ENCODE data around the gene LRRC41.
"Not testable (repeated sequence)": the region's sequence is repeated elsewhere in the genome, so short reads cannot be mapped to it uniquely, and the experiment has no call there.

The LRRC41 gene

DNA sequence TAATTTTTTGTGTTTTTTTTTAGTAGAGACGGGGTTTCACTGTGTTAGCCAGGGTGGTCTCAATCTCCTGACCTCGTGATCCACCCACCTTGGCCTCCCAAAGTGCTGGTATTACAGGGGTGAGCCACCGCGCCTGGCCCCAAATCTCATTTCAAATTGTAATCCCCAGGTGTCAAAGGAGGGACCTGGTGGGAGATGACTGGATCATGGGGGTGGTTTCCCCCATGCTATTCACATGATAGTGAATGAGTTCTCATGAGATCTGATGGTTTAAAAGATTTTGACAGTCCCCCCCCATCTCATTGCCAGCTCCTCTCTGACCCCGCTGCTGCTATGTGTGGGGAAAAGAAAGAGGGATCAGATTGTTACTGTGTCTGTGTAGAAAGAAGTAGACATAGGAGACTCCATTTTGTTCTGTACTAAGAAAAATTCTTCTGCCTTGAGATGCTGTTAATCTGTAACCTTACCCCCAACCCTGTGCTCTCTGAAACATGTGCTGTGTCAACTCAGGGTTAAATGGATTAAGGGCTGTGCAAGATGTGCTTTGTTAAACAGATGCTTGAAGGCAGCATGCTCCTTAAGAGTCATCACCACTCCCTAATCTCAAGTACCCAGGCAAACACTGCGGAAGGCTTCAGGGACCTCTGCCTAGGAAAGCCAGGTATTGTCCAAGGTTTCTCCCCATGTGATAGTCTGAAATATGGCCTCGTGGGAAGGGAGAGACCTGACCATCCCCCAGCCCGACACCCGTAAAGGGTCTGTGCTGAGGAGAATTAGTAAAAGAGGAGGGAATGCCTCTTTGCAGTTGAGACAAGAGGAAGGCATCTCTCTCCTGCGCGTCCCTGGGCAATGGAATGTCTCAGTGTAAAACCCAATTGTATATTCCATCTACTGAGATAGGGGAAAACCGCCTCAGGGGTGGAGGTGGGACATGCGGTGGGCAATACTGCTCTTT lies 16.8 kb upstream of the LRRC41 start:
- DNase-seq, result not testable (repeated sequence)

DNA sequence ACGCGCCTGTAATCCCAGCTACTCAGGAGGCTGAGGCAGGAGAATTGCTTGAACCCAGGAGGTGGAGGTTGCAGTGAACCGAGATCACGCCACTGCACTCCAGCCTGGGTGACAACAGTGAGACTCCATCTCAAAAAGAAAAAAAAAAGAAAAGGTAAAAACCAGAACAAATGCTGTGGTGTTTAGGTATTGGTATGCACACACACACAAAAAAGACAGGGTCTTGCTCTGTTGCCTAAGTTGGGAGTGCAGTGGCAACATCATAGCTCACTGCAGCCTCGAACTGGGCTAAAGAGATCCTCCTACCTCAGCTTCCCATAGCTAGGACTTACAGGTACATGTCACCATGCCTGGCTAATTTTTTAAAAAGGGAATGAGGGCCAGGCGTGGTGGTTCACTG lies 15.9 kb upstream of the LRRC41 start:
- DNase-seq, result not testable (repeated sequence)

DNA sequence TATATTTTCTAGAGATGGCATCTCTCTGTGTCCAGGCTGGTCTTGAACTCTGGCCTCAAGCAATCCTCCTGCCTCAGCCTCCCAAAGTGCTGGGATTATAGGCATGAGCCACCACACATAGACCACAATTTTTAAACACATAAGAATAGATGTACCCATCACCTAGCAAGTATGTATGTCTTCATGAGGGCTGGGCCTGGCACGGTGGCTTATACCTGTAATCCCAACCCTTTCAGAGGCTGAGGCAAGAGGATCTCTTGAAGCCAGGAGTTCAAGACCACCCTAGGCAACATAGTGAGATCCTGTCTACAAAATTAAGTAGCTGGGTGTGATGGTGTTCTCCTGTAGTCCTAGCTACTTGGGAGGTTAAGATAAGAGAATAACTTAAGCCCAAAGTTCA lies 13.9 kb upstream of the LRRC41 start:
- DNase-seq, result no peak

DNA sequence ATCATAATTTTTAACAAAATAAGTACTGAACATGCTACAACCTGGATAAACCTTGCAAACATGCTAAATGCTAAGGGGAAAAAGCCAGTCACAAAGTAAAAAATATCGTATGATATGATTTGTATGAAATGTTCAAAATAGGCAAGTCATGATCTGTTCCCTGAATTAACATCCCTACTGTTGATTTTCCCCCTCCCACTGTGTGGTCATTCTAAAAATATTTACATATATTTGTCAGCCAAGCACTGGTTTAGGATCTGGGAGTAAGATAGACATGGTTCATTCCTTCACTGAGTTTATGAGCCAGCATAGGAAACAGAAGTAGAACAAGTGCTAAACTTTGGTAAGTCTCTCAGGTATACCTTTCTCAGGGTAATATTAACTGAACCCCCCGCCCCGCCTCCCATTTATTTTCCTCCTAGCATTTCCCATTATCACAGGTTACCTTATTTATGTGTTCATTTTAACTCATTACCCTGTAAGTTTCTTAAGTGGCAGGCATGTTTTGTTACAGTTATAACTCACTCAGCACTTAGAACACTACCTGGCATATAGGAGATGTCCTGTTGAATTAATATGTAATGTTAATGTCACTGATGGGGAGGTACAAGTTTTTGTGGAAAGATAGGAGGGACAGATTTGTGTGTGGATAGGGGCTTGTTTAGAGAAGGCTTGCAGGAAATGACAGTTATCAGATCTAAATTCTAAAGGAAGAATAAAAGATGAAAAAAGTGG lies 12.4 kb upstream of the LRRC41 start:
- no peak for DNase-seq

DNA sequence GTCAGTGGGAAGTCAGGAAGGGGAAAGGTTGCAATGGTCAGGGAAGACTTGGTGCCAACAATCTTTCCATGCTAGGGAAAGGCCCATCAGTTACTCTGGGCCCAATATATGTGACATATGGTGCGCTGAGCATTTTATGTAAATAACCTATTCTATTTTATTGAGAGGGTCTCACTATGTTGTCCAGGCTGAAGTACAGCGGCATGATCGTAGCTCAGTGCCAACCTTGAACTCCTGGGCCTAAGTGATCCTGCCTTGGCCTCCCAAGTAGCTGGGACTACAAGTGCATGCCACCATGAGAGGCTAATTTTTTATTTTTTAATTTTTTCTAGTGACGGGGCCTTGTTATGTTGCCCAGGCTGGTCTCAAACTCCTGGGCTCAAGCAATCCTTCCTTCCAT lies 6.9 kb upstream of the LRRC41 start:
- DNase-seq, result no peak

DNA sequence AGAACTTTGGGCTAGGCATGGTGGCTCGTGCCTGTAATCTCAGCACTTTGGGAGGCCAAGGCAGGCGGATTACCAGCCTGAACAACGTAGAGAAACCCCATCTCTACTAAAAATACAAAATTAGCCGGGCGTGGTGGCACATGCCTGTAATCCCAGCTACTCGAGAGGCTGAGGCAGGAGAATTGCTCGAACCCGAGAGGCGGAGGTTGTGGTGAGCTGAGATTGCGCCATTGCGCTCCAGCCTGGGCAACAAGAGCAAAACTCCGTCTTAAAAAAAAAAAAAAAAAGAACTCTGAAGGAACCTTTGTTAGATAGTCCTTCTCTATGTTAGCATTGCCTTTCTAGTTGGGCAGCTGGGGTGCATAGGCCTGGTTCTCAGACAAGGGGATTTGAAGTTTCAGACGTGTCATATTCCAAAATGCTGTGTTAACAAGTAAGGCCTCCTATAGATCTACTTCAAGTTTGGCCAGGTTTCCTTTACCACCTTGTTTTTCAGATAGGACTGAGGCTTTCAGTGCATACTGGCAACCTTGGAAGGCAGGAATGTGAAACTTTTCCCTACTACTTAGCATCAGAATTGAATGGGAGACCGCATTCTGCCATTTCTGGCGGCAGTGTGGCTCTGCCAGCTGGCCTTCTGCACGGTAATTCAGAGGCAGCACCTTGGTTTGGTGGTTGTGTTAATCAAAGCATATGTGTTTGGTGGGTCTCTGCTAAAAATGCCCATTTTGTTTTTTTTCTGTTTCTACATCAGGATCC lies 6.2 kb upstream of the LRRC41 start:
- no peak for DNase-seq

DNA sequence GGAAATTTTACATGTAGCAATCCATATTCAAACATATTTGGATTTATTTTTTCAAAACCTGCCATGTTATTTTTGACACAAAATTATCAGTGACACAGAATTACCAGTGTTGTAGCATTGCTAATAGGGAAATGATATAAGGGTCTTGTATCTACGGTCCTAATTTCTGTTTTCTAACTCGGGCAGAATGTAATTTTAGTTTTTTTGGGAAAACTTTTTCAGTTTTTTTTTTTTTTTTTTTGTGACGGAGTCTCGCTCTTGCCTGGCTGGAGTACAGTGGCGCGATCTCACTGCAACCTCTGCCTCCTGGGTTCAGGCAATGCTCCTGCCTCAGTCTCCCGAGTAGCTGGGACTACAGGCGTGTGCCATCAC lies 2.7 kb upstream of the LRRC41 start:
- no peak for DNase-seq

DNA sequence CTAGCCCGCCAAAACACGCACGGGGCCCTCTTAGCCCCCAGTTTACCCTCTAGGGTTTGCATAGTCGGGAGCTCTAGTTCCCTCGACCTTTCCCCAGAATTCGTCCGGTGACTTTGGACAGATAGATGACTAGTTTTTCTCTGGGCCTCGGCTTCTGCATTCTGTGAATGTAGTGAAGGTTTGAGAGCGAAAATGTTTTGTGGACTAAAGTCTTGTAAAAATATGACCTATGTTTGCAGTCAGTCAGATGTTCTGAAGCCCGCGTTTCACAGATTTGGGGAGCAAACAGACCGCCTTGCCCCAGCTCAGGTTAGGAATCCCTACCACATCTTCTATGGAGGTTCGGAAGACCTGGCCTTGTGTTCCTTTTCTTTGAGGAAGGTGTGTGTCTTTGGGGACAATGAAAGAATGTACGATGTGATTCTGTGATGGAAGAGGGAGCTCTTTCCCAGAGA lies 483 bp upstream of the LRRC41 start:
- no peak for DNase-seq

DNA sequence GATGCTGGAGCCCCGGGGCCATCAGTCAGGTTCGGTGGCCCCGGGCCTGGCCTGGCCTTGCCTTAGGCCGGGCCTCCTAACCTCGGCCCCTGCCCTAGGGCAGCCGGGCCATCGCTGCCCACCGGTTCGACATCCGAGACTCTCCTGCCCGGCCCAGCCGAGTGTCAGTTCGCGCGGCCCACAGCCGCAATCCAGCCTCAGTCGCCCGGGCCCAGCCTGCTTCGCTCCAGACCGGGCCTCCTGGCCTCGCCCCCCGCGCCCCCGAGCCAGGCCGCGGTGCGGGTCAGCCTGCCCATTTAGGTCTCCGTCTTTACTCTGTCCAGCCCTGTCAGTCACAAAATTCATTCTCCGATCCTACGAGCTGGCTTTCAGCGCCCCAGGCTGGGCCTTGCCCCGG lies 777 bp downstream of the LRRC41 start:
- DNase-seq, result no peak

DNA sequence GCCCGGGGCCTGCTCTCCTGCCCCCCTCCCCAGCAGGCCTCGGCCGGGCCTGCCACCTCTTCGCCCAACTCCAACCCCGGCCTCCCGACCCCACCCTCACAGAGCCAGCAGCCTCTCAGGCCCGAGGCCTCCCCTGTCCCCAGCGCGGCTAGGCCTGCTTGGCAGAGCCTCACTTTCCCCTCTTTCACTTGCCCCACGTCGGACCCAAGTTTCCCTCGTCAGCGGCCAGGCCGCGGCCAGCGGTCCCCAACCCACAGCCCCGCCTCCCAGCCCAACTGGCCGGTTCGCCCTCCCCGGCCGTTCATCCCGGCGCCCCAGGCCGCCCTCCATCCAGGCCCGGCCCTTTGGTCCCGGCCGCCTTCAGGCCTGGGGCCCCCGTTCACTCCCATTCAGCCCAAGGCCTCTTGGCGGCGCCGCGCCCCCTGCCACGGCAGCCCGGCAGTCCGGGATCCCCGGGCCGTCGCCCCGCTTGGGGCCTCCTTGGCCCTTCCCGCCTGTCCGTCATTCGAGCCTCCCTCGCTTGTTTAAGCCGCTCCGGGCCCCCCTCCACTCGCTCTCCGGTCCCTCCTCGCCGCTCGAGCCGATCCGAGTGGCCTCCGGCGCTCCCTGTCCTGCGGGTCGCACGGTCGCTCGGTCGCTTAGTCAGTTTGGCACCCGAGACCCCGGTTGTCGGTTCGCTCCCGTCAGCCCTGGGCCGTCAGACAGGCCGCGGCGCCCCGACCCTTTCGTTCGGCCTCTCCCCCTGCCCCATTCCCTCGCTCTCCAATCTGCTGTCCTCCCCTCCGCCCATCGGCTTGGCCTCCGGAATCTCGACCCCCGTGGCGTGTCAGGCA lies 1.4 kb downstream of the LRRC41 start:
- DNase-seq, result peak; percentile 78

DNA sequence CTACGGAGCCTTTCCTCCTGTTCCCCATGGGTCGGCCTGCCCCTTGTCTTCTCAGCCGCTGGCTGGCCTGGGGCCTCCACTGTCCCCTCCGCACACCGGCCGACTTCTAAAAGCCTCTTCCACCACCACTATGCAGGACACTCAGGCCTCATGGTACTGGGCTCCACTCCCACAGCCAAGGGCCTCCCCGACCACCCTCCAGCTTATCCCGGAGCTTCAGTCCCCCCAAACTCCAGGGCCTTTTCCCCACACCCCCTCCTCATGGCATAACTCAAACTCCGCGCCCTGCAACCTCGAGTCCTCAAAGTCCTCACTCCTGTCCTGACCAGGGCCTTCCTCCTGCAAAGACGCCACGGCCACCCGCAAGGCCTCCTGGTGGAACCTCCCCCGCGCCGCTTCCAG lies 2.0 kb downstream of the LRRC41 start:
- DNase-seq, result peak; percentile 49

DNA sequence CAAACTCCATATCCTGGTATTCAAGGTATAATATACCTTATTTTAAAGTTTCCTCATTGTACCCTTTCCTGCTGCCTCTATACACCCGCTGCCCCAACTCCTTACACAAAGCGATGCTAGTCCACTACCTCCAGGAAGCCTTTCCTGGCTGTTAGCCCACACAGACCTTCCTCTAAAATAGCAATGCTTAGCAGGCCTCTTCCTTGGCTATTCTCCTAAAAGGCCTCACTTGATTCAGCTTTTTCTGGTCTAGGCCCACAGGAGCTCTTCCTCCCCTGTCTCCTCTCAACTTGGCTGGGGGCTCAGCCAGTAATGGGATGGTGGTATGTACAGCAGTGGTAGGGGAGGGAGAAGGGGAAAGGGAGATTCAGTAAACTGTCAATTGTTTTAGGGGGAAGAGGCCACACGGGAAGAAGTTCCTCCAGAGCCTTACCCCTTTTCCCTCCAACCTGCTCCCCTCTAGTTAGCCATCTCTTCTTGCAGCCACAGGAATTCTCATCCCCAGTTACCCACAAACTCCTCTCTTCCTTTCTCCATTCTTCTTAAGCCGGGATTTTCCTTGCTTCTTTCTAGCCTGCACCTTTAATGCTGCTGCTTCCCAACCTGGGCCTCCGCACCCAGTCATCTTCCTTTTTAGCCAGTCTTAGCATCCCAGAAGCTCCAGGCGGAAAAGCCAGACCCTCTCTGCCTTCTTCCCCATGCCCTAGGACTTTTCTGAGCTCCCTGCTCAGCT lies 2.6 kb downstream of the LRRC41 start:
- DNase-seq, result no peak

DNA sequence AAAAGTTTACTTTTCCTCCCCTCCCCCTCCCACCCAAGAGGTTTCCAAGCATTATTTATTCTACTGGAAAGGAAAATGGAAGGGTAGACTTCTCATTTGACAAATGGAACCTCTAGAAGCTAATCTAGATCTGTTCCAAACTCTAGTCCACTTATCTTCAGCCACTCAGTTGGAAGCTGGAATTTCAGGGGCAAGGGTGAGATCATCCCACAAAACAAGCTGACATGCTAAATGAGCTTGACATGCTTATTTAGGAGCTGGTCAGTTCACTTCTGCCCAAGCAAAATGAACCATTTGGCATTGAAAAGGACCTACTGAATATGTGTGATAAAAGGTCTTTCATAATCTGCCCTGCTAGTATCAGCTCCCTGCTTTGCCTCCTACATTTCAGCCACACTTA lies 5.0 kb downstream of the LRRC41 start:
- no peak for DNase-seq

DNA sequence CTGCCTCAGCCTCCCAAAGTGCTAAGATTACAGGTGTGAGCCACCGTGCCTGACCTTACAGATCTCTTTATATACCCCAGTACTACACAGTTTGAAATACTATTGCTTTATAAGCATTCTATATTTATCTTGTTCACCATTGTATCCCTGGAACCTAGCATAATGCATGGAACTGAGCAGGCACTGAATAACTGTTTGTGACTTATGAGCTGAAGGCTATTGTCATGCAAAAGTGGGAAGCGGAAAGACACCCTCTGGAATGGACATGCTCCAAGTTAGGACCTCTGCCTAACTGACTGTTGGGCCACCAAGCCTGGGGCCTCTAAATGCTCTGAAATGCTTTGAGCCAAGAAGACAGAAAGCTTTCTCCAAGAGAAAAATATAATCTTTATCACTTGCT lies 8.1 kb downstream of the LRRC41 start:
- DNase-seq, result no peak

DNA sequence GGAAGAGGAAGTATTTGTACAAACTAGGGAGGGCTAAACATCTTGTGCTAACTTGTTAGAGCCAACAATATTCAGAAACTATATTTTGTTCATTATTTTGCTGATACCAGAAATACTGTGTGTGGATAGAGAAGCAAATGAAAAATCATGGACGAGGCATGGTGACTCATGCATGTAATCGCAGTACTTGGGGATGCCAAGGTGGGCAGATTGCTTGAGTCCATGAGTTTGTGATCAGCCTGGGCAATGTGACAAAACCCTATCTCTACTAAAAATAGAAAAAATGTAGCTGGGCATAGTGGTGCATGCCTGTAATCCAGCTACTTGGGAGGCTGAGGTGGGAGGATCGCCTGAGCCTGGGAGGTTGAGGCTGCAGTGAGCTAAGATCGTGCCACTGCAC lies 13.4 kb downstream of the LRRC41 start:
- DNase-seq, result no peak

DNA sequence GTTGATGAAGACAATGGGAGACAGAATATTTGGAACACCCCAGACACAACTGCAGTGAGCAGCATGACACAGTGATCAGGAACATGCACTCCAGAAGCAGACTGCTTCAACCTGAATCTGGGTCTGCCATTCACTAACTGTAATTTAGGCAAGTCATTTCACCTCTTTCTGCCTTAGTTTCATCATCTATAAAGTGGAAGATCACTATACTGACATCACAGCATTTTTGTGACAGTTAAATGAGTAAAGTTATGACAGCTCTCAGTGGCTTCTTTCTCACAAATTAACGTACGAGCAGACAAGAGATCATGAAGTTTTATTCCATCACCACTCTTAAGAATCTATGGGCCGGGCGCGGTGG lies 14.3 kb downstream of the LRRC41 start:
- DNase-seq, result no peak

DNA sequence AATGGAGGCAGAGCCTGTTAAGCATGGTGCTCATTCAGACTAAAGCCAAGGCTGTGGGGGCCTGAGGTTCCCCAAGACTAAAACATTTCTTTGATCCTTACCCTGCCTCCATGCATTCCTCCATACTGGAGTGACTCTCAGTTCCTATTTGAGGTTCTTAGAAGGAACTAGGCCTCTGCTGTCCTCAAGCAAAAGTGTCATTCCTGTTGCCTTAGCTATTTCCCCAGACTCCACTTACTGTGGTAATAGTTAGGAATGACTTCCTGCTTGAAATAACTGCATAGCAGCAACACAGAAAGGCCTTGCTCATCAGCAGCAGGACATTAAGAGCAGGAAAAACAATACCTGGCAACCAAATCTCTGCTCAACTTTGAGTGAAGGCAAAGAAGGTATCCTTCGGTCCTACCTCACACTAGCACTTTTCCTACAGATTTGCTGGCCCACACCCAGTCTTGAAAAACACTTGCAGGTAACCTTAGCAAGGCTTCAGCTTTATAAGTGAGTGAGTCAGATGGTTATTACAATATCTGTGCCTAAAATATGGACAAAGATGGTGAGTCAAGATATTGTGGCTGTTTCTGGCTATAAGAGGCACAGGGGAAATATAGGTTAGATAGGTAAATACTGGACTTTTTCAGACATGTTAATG lies 14.8 kb downstream of the LRRC41 start:
- no peak for DNase-seq

DNA sequence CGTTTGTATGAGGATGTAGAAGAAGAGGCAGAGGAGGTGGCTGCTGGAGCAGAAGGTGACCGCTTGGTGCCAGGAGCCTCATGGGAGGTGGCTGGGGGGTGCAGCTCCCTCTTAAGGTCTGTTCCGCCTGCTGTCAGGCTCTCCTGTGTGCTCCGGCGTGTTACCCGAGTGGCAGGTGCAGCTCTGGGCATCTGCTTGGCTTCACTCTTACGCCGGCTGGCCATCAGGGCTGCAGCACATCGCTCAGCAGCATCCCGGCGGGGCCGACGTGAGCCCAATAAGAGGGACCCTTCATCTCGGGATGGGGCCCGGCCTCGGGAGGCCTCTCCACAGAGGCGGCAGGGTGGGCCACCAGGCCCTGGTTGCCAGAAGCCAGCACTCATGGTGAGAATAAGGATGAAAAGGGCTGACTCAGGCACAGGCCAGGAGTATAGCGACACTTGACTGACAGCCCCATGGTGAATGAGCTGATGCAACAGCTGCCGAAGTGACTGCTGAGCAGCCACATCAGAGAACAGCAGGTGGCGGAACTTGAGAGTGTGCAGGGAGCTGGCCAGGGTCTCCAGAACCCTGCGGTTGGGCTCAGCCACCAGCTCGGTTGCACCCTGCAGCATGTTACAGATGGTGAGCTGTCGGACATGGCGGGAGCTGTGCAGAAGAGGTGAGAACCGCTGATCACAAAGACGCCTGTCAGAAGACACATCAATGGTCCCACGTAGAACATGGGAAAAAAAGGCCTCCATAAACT lies 17.5 kb downstream of the LRRC41 start:
- no peak for DNase-seq

DNA sequence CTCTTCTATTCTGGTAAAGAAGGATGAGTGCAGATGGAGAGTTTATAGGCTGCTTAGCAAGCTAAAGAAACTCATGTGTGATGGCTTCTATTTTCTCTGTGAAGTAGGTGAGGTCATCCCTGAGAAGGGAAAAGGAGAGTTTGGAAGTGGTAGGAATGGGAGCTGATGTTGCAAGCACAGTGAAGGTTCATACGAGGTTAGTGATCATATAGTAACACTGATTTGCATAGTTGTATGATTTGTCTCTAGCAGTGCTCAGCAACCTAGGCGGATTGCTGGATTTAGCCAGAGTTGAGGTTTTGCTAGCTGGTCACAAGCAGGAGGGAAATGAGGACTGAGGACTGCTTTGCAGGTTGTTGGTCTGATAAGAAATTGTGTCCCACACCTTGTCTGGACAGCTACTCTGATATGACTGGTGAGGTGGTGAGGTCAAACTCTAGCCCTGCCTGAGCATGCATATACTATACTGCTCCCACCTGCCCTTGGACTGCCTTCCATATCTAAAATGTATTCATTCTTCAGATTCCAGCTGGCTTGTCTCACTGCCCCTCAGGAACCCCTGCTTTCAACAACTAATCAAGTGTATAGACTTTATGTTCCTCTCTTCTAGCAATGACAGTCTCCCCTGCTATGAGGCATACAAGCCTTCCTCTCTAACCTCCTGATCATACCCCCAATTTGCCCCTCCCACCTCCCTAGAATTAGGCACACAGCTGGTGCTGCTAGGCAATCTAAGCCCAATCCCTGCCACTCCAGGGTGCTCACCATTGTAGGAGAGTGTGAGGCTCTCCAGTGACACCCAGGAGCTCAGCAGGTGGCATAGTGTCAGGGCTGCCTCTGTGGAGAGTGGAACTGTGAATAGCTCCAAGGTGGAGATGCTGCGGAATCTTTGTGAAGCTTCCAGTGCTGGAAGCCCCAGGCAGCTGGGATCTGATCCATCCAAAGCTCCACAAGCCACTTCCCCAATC lies 18.5 kb downstream of the LRRC41 start:
- DNase-seq, result no peak

Data from right forelimb (tissue), 1 donor.